ENCODE data around the gene TSSK6. TPM values are rescaled to one million over a fixed set of nuclear protein-coding genes. Genes with fewer than 3 reads are reported as not detected.

The TSSK6 gene
- total and polyA plus RNA-seq, 2 of the 4 experiments (the other 2 are of a cell fraction): 1.3 to 2.2 TPM

GRCh38 chr19:19465436-19466070 is 49.8 kb downstream of the TSSK6 start:
- H4K8ac ChIP-seq (ENCODE audit: low read depth in 2 of 2, low read length in 2 of 2): no peak overlapping the region
- H3K9me3 ChIP-seq (ENCODE audit: control insufficient read depth, insufficient read depth, low read length): peaks cover 10% of the 10 kb centered on the region
- intact Hi-C loops (cut with micrococcal nuclease) (no loop called here), dilution Hi-C loops (cut with HindIII; ENCODE audit: low sequenced_read_pairs, unreplicated experiment) (no loop called here), in situ Hi-C loops (cut with MboI; ENCODE audit: low sequenced_read_pairs) (no loop called here)
- no peak for ATAC-seq (ENCODE audit: low read depth)
- H2AFZ ChIP-seq (replicated peaks; ENCODE audit: low read length, poor library complexity): no peak overlapping the region
- no peak overlapping the region for H2BK5ac ChIP-seq (ENCODE audit: low read depth, low read length, poor library complexity, severe bottlenecking)
- peaks cover 24% of the 10 kb centered on the region for H3K36me3 ChIP-seq (ENCODE audit: control insufficient read depth, insufficient read depth, low read length)
- H2BK120ac ChIP-seq (ENCODE audit: low read depth, low read length): no peak overlapping the region
- no peak overlapping the region for H3K27ac ChIP-seq (ENCODE audit: insufficient read depth, low read length)
- no peak overlapping the region for H3K56ac ChIP-seq (ENCODE audit: extremely low read depth, insufficient read depth, low read length)
- H2BK15ac ChIP-seq (ENCODE audit: low read depth, low read length): no peak overlapping the region
- no peak overlapping the region for H3K4me3 ChIP-seq (ENCODE audit: insufficient read depth, low read depth, low read length)
- H3K9me1 ChIP-seq (ENCODE audit: insufficient read depth, low read length): peaks cover 34% of the 10 kb centered on the region
- no peak overlapping the region for H3K14ac ChIP-seq (replicated peaks; ENCODE audit: low read depth, low read length)
- H3K79me1 ChIP-seq (ENCODE audit: low read depth in 1 of 2, low read length in 2 of 2): peaks cover 29 to 72% of the 10 kb centered on the region in 2 experiments
- H3K27me3 ChIP-seq (ENCODE audit: control insufficient read depth, insufficient read depth, low read length): no peaks in the 10 kb centered on the region
- no peak overlapping the region for H3K23ac ChIP-seq (ENCODE audit: low read depth, low read length)
- no peak overlapping the region for H3K9ac ChIP-seq (ENCODE audit: low read depth, low read length)
- TF ChIP-seq CTCF (conservative IDR thresholded peaks at IDR 0.05; ENCODE audit: low read depth, low read length): no peak
- TF ChIP-seq SMC3 (IDR thresholded peaks at IDR 0.05; ENCODE audit: low read depth, low read length): no peak
- no peak for TF ChIP-seq ELK1 (IDR thresholded peaks at IDR 0.05; ENCODE audit: borderline replicate concordance, low read depth, low read length)
- TF ChIP-seq BHLHE40 (IDR thresholded peaks at IDR 0.05; ENCODE audit: low read depth, low read length): no peak
- TF ChIP-seq NFE2L2 (IDR thresholded peaks at IDR 0.05; ENCODE audit: low read depth, low read length): no peak
- H3K4ac ChIP-seq (ENCODE audit: low read depth, low read length): no peak overlapping the region
- DNase-seq: no peak
- no TSS peak for BruUV-seq (replicated peaks)
- H3K18ac ChIP-seq (ENCODE audit: low read depth, low read length): no peak overlapping the region
- POLR2A ChIA-PET (ENCODE audit: unreplicated experiment): interaction anchor here (0.6 kb wide), 1 partner anchor 27 kb away, joined by 3 read pairs; no protein-coding TSS in a partner anchor
- WGBS, 2 experiments (ENCODE audit: extremely low coverage in 2 of 2, insufficient read length in 1 of 2): 98% methylated on average over 7 of the region's 12 CpGs; no CpG with 5 or more reads in 1 of the 2 experiments
- H2AK5ac ChIP-seq (ENCODE audit: low read depth, low read length): no peak overlapping the region
- H4K91ac ChIP-seq (ENCODE audit: insufficient read depth, low read depth, low read length): no peak overlapping the region
- H2AK9ac ChIP-seq (replicated peaks; ENCODE audit: low read depth, low read length, poor library complexity): no peak overlapping the region
- peaks cover 37% of the 10 kb centered on the region for H4K20me1 ChIP-seq (ENCODE audit: insufficient read depth, low read length)
- no peak overlapping the region for H4K5ac ChIP-seq (ENCODE audit: low read depth, low read length)
- H2BK20ac ChIP-seq (ENCODE audit: low read depth, low read length): no peak overlapping the region
- CTCF ChIA-PET: no interaction called here
- peaks cover 40% of the 10 kb centered on the region for H3K4me1 ChIP-seq (ENCODE audit: control insufficient read depth, insufficient read depth, low read length)
- no peak overlapping the region for H3K4me2 ChIP-seq (ENCODE audit: low read depth, low read length)

All from IMR-90 (cell line).